Natural killer cell (primary cell): ENCODE data around the gene COL4A1. TPM values are rescaled to one million over a fixed set of nuclear protein-coding genes. Genes with fewer than 3 reads are reported as not detected.

Experiments
- ATAC-seq, 3 donors: fragments of 150-1000 bp in 2 of 3; fragments of 200-7000 bp in 1 of 3; cut with Tn5 transposase; 1 replicate in 1 of 3; 2 replicates in 2 of 3; pipeline ENCODE4 v1.10.0; 2021; ENCODE audit warnings: mild to moderate bottlenecking in 2 of 3, moderate library complexity in 2 of 3
- DNase-seq, 2 donors: peaks; one replicate each; pipeline versions ENCODE4 v3.0.0 to v3.0.0-alpha.2; 2013 to 2021; ENCODE audit warnings: mixed read lengths in 1 of 2
- H3K27ac ChIP-seq: one replicate; pipeline ENCODE4 v1.5.1; 2013; ENCODE audit warnings: mild to moderate bottlenecking, low read length
- H3K27me3 ChIP-seq: one replicate; pipeline ENCODE4 v1.6.1; 2013; ENCODE audit warnings: low read length; ENCODE audit not compliant: control insufficient read depth, insufficient read depth
- H3K36me3 ChIP-seq: one replicate; pipeline ENCODE4 v1.6.1; 2013; ENCODE audit warnings: low read length; ENCODE audit not compliant: control insufficient read depth, insufficient read depth
- H3K4me1 ChIP-seq: one replicate; pipeline ENCODE4 v1.6.1; 2013; ENCODE audit warnings: low read length; ENCODE audit not compliant: control insufficient read depth, insufficient read depth
- H3K4me3 ChIP-seq: one replicate; pipeline ENCODE4 v1.5.1; 2013; ENCODE audit warnings: low read length
- H3K9me3 ChIP-seq: one replicate; pipeline ENCODE4 v1.6.1; 2013; ENCODE audit warnings: low read length; ENCODE audit not compliant: control insufficient read depth, insufficient read depth
- H3K27ac Mint-ChIP-seq, 2 donors: one replicate each; pipeline ENCODE4 v1.8.0; 2022; ENCODE audit warnings: mild to moderate bottlenecking in 2 of 2, mixed read lengths in 2 of 2, moderate library complexity in 1 of 2
- H3K27me3 Mint-ChIP-seq, 2 donors: one replicate each; pipeline ENCODE4 v1.8.0; 2022; ENCODE audit warnings: low read depth in 2 of 2, mixed read lengths in 2 of 2
- H3K36me3 Mint-ChIP-seq: one replicate; pipeline ENCODE4 v1.8.0; 2022; ENCODE audit warnings: mixed read lengths
- H3K4me1 Mint-ChIP-seq, 2 donors: one replicate each; pipeline ENCODE4 v1.8.0; 2022; ENCODE audit warnings: mixed read lengths in 2 of 2
- H3K4me3 Mint-ChIP-seq: one replicate; pipeline ENCODE4 v1.8.0; 2022; ENCODE audit warnings: mild to moderate bottlenecking, moderate library complexity, mixed read lengths
- H3K9me3 Mint-ChIP-seq, 2 donors: one replicate each; pipeline ENCODE4 v1.8.0; 2022; ENCODE audit warnings: mixed read lengths in 2 of 2
- CTCF ChIP-seq: fragments of 200-600 bp; IDR thresholded peaks from one replicate; pipeline ENCODE4 v1.8.0; 2022; ENCODE audit warnings: antibody characterized with exemption
- WGBS: methylation state at CpG from one replicate; pipeline ENCODE4 v1.1.7; 2013; ENCODE audit warnings: missing lambda C conversion rate; ENCODE audit not compliant: insufficient coverage; 5-methylcytosine and 5-hydroxymethylcytosine counted together
- intact Hi-C: fragments of 100-400 bp; cut with micrococcal nuclease; formaldehyde crosslinking; loops from one replicate; pipeline ENCODE4 v1.14.2; 2022
- total RNA-seq, 4 donors: library from RNA; stranded (reverse); fragments of 120-200 nt in 1 of 4; gene quantifications; one replicate each; pipeline versions ENCODE4 v1.2.3 to v1.2.4, GENCODE V29; 2013 to 2022

Gene COL4A1
- total RNA-seq, 3 donors from 2014 or later (not counting 1 experiment from before 2014, with no cell fraction given): not detected

- Histone ChIP-seq H3K27ac (no peak overlapping the region), H3K9me3 (peaks cover 5% of the 10 kb centered on the region), H3K36me3 (no peaks in the 10 kb centered on the region), H3K27me3 (no peaks in the 10 kb centered on the region), H3K4me3 (no peak overlapping the region), H3K4me1 (no peaks in the 10 kb centered on the region)
- no peak for DNase-seq
- Mint-ChIP-seq H3K27me3 (peaks cover 14 to 36% of the 10 kb centered on the region in 2 donors), H3K4me1 (peaks cover 0 to 6% of the 10 kb centered on the region in 2 donors), H3K27ac (no peak overlapping the region), H3K36me3 (no peaks in the 10 kb centered on the region), H3K4me3 (no peak overlapping the region), H3K9me3 (no peaks in the 10 kb centered on the region)
- intact Hi-C loops: no loop called here
- no peak for TF ChIP-seq CTCF
- WGBS: 64% methylated on average over 5 of the region's 6 CpGs
- no peak for ATAC-seq
Observed at GRCh38 chr13:110259651-110260050, 47.3 kb downstream of the COL4A1 start.

- DNase-seq (no peak), ATAC-seq (no peak)
- H3K4me1 Mint-ChIP-seq: peaks cover 0 to 6% of the 10 kb centered on the region in 2 donors
- H3K27ac Mint-ChIP-seq: no peak overlapping the region
- no peak overlapping the region for H3K4me3 Mint-ChIP-seq
- no peaks in the 10 kb centered on the region for H3K36me3 Mint-ChIP-seq
- Histone ChIP-seq H3K36me3 (no peaks in the 10 kb centered on the region), H3K27ac (no peak overlapping the region), H3K4me3 (no peak overlapping the region), H3K9me3 (peaks cover 5% of the 10 kb centered on the region), H3K4me1 (no peaks in the 10 kb centered on the region), H3K27me3 (no peaks in the 10 kb centered on the region)
- TF ChIP-seq CTCF: no peak
- intact Hi-C loops: no loop called here
- H3K27me3 Mint-ChIP-seq: peaks cover 13 to 33% of the 10 kb centered on the region in 2 donors
- 85% methylated on average over 11 of the region's 12 CpGs for WGBS
- no peaks in the 10 kb centered on the region for H3K9me3 Mint-ChIP-seq
Observed at GRCh38 chr13:110258876-110259631, 47.9 kb downstream of the COL4A1 start.

- Mint-ChIP-seq H3K36me3 (no peaks in the 10 kb centered on the region), H3K9me3 (no peaks in the 10 kb centered on the region), H3K4me3 (no peak overlapping the region), H3K27me3 (peaks cover 9 to 29% of the 10 kb centered on the region in 2 donors), H3K4me1 (peaks cover 0 to 6% of the 10 kb centered on the region in 2 donors), H3K27ac (no peak overlapping the region)
- Histone ChIP-seq H3K4me1 (no peaks in the 10 kb centered on the region), H3K9me3 (peaks cover 5% of the 10 kb centered on the region), H3K27me3 (no peaks in the 10 kb centered on the region), H3K36me3 (no peaks in the 10 kb centered on the region), H3K27ac (no peak overlapping the region), H3K4me3 (no peak overlapping the region)
- ATAC-seq: no peak
- no CpG with 5 or more reads among the region's 3 CpGs for WGBS
- TF ChIP-seq CTCF: no peak
- intact Hi-C loops: no loop called here
- no peak for DNase-seq
Observed at GRCh38 chr13:110257408-110257807, 49.5 kb downstream of the COL4A1 start.
